ENCODE data around the gene ATP1A2. TPM values are rescaled to one million over a fixed set of nuclear protein-coding genes. Genes with fewer than 3 reads are reported as not detected.
A peak's percentile ranks its signal among the peaks of the same experiment; 100 is the strongest.

The ATP1A2 gene
- total RNA-seq, 1 experiment from 2014 or later = not detected

GRCh38 chr1:160085686-160086455 is 29.7 kb upstream of the ATP1A2 start:
- peak; percentile 58 for DNase-seq (ENCODE audit: low read depth)

GRCh38 chr1:160086456-160086892 is 29.1 kb upstream of the ATP1A2 start:
- no peak for DNase-seq (ENCODE audit: low read depth)

DNA sequence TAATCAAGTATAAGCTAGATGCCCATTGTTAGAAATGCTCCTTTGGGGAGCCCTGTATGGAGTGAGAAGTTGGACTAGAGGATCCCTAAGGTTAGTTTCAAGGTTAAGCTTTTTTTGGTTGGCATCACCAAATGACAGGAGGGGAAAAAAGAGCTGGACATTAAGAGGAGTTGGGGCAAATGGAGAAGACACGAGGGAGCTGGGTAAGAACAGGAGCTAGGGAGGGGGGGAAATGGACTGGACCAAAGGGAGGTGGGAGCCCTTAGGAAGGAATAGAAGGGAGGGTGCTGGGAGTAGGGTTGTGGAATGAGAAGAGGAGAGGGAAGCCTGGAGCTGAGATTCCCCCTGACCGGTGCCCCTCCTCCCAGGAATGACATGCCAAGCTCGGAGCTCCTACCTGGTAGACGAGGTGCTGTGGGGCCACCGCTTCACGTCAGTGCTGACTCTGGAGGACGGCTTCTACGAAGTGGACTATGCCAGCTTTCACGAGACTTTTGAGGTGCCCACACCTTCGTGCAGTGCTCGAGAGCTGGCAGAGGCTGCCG is 28.4 kb upstream of the ATP1A2 start:
- DNase-seq (ENCODE audit: low read depth) = no peak

- DNase-seq (ENCODE audit: low read depth) = no peak
These were observed 25.7 kb upstream of the ATP1A2 start for GRCh38 chr1:160089883-160090282.

DNA sequence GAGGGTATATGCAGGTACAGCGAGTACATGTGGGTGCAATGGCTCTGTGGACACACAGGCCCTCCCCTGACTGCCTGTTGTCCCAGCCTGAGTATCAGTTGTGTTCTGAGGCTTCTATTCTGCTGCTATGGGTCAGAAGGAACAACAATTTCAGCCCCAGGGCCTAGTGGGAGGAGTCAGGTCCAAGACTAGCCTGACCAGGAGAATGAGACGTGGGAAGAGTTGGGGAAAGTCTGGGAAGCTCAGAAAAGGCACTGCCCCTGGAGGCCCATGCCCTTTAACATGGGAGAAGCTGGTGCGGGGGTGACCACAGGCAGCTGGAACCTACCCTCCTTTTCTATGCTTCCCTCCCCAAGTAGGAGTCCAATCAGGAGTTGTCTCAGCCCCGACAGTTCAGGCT is 24.8 kb upstream of the ATP1A2 start:
- DNase-seq (ENCODE audit: low read depth) = no peak

- DNase-seq (ENCODE audit: low read depth) = no peak
These were observed 23.8 kb upstream of the ATP1A2 start for GRCh38 chr1:160091666-160092223.

GRCh38 chr1:160092366-160093068 is 23.0 kb upstream of the ATP1A2 start:
- DNase-seq (ENCODE audit: low read depth) = no peak

DNA sequence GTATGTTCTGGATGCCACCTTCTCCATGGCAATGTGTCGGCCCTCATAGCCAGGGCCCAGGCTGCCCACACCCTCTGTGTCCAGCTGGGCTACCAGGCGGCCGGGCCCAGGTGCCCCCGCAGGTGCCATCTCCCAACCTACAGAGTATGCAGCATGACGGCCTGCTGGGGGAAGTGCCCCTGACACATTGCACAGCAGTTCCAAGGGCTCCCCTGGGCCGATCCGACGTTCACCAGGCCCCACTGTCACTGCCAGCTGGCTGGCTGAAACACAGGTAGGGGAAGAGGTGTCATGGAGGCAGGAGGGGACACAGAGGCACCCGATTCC is 22.5 kb upstream of the ATP1A2 start:
- DNase-seq (ENCODE audit: low read depth) = no peak

- DNase-seq (ENCODE audit: low read depth) = no peak
These were observed 21.8 kb upstream of the ATP1A2 start for GRCh38 chr1:160093624-160094290.

DNA sequence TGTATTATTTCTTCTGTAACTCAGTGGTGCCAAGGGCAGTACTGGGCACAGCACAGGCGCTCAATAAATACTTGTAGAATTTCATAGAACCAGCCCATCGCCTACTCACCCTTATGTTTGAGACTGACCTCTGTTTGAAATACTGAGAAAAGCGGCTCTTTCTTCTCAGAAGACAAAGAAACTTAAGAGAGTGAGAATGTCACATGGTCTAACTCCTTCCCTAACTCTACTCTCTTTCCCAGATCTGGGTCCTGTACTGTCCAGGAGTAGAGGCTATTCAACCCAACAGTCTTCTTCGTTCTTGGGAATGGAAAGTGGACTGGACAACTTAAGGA is 21.3 kb upstream of the ATP1A2 start:
- DNase-seq (ENCODE audit: low read depth) = no peak

DNA sequence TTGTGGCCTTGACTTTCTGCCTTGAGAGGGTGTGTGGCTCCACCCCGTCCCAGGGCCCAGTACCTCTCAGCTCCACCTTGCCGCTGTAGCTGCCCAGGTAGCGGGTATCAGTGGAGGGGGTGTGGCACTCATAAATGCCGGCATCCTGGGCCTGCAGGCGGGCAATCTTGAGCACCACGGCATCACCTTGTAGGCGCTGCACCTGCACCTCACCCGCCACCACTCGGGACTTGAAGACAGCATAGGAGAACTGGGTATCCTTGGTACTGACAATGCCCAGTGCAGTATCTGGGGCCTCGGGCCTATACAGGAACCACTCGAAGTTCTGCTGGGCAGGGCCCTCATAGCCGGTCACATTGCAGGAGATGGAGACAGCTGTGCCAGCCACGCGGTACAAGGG is 20.8 kb upstream of the ATP1A2 start:
- no peak for DNase-seq (ENCODE audit: low read depth)

DNA sequence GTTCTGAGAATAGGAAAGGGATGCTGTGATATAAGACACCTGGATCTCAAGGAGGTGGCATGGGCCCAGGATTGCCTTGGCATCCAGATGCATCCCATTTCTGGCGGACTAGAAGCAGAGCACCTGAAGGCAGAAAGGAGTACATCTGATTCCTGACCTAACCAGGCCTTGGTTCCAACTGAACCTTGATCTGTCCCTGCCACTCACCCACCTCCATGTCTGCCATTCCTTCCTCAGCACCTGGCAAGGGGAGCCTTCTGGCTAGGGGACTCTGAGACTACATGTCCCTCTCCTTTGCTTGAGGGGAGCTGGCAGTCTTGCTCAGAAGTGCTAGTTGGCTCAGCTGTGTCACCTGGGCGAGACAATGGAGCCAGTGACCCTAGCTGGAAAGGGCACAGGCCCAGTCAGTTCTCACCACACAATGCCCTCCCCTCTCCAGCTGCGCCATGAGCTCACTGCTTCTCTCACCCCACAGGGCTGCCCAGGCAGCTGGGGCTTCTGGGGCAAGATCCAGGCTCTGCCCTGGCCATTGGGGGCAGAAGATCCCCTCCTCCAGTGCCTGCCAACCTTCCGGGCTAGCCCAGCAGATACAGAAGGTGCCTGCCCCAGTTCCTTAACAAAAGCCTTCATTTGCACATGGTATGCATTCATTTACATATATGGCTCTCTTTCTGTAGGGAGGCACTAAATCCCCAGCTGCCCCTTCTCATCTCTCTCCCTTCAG is 20.0 kb upstream of the ATP1A2 start:
- DNase-seq (ENCODE audit: low read depth) = no peak

DNA sequence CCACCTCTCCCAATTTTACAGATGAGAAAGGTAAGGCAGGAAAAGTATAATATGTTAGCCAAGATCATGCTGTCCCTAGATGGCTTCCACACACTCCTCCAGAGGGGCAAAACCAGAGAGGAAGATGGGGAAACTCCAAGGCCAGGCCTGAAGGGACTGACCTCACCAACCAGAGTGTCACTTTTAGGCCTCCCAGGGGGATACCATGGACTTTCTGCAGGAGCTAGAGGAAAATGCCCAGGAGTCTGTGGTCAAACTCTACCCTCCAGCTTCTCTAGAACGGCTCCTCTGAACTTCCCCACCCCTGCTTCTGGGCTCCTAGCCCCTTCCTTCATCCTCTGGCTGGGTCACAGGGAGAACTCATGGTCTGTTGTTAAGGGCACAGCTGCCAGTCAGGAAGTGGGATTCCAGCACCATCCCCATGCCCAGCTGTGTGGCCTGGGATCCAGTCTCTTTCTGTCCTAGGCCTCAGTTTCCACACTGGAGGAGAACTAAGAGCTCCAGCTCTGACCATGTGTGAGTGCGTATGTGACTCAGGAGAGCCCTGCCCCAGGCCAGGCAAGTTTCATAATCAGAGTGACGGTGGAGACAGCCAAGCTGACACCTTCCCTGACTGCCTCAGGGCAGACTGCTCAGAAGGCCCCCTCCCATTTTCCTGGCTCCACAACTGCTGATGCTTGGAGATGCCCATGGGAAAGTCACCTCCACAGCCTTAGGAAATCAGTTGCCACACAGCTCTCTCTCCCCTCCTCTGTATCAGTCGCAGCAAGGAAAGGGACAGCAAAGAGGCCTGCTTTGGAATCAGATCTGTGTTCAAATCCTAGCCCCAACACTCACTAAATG is 19.1 kb upstream of the ATP1A2 start:
- DNase-seq (ENCODE audit: low read depth) = peak; percentile 86

DNA sequence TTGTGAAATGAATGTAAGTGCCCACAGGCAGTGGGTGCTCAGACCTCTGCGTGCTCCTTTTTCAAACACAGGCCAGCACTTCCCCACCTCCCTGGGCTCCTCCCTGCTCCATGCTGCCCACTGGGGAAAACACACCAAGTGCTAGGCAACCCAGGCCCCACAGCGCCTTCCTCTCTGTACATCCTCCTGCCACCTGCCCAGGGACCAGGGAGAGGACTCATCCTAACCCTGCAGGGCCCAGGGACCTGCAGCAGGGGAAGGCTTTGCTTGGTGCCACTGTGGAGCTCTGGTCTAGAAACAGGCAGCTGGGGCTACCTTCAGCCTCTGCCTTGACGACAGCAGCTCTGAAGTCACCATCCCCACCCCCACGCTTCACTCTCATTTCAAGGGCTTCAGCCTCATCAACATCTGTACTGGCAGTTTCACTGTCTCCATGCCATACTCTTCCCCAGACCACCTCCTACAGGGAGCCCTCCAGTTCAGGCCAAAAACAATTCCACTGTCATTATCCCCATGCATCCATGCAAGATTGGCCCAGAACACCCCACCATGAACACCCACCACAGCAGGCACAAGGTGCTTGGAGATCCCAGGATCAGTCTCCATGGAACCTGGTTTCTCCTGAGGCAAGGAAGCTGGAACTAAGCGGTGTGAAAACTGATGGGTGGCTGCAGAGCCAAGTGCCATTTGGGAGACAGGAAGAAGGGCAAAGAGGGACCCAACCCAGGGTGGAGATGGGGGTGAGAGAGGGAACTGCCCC is 18.2 kb upstream of the ATP1A2 start:
- DNase-seq (ENCODE audit: low read depth) = no peak

GRCh38 chr1:160097911-160098851 is 17.4 kb upstream of the ATP1A2 start, which contains the start of gene IGSF8:
Gene IGSF8 (minus strand): TSS chr1:160098619. CDS start chr1:160098472, 147 bp downstream.
- peak; percentile 69 for DNase-seq (ENCODE audit: low read depth)

DNA sequence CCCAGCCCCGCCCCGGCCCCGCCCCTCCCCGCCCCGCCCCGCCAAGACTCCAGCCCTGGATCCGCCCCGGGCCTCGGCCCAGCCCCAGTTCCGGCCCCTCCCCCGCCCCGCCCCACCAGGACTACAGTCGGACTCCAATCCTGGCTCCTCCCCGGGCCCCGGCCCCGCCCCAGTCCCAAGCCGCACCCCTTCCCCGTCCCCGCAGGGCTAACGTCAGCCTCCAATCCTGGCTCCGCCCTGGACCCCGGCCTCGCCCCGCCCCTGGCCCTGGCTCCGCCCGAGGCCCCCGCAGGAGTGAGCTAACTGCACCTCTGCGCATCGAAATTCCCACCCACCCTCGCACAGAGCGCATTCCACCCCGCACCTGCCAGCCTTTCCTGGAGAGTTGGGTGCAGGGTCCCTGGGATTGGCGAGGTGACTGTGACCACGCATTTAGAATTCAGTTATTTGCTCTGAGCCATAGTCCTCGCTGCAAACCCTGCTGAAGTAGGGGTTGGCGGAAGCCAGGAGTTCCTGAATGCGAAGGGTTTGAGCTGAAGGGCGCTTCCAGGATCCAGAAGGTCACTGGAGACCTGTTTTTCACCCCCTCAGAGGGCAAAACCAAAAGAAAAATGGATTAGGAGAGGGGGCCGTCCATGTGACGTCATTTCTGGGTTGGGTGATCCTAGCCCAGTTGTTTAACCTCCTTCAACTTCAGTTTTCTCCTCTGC is 16.6 kb upstream of the ATP1A2 start:
- peak; percentile 87 for DNase-seq (ENCODE audit: low read depth)

DNA sequence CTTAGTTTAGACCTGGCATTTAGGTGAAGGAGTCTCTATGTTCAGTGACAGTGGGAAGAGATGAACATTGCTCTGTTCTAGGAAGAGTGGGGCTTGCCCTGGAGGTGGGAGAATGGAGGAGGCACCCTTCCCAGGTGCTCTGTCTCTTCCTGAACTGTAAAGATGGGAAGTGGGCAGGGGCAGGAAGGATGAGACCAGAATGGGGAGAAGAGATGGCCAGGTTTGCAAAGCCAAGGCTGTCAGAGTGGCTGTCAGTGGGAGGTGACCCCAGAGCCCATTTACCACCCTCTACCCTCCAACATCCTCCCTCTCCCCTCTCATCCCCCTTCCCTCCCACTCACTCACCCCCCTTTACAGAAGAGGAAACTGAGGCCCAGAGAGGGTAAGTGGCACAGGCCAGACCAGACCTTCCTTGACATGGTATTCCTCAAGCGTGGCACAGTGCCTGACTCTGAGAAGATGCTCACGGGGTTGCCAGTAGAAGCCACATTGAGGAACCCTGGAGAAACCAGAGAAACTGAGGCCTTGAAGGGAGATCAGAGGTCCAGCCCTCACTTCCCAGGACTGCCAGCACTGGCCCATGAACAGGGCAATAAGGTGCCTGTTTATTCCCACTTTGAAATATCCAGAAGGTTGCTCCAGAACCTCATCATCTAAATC is 15.7 kb upstream of the ATP1A2 start:
- DNase-seq (ENCODE audit: low read depth) = no peak

All from M059J (cell line).